Right hindlimb (tissue), 1 donor: ENCODE measurements around the gene EIF4A3.
"Not testable (repeated sequence)": the region's sequence is repeated elsewhere in the genome, so short reads cannot be mapped to it uniquely, and the experiment has no call there.

Experiments
- DNase-seq: peaks from one replicate; pipeline ENCODE4 v3.0.0-alpha.2; 2018

Gene EIF4A3

DNA sequence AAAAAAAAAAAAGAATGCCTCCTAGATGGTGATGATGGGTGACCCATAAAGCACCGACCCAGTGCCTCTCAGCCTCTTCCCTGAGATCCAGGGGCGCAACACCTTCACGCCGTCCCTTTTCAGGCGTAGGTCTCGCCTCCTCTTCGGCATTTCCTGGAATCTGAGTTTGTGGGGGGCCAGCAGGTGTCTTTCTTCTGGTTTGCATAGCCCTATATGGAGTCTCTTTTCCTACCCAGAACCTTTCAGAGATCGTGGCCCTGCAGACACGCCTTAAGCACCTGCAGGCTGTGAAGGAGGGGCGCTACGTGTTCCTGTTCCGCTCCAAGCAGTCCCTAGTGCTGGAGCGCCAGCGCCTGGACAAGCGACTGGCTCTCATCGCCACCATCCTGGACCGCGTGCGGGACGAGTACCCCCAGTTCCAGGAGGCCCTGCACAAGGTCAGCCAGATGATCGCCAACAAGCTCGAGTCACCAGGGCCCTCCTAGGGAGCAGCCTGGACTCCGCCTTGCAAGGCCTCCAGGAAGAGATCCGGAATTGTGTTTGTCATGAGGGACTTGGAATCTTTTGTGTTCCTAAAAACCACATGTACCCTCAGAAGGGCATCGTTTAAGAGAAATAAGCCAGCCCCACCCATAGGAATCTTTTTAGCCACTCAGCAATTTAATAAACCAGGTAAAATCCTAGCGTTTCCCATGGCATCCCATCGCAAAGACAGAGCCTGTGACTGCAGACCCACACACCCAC, 47.5 kb downstream of the EIF4A3 start:
- no peak for DNase-seq

DNA sequence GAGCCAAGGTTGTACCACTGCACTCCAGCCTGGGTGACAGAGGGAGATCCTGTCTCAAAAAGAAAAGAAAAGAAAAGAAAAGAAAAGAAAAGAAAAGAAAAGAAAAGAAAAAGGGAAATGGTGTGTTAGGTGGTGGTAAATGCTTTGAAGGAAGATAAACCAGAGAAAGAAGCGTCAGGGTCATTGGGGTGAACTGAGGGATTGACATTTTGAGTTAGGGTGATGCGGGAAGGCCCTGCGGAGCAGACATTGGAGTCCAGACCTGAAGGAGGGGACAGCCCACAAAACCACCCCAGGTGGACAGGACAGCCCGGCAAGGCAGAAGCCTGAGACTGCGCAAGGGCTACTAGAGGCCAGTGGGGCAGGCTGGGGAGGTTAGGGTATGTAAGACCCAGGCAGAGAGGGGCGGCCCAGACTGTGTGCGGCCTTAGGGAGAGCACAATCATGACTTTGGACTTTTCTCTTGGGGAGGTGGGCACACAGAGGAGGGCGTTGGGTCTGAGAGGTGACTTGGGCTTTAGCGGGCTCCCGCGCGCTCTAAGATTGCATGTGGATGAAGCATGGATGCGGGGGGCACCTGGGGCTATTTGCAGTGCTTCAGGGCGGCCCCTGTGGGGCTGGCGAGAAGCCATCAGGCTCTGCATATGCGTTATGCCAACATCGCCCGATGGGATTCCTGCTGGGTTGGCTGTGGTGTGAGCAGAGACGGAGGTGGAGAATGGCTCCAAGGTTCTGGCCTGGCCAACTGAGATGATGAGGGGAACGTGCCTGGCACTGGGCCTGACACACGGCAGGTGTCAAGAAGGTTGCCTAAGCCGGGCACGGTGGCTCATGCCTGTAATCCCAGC, 48.9 kb downstream of the EIF4A3 start:
- DNase-seq, result no peak

GRCh38 chr17:80097127-80097621, 49.8 kb downstream of the EIF4A3 start:
- peak; percentile 20 for DNase-seq

GRCh38 chr17:80096561-80097021, 50.3 kb downstream of the EIF4A3 start:
- peak; percentile 70 for DNase-seq

GRCh38 chr17:80095844-80096475, 51.0 kb downstream of the EIF4A3 start:
- DNase-seq, result peak; percentile 16

GRCh38 chr17:80095038-80095843, 51.7 kb downstream of the EIF4A3 start:
- peak; percentile 15 for DNase-seq

DNA sequence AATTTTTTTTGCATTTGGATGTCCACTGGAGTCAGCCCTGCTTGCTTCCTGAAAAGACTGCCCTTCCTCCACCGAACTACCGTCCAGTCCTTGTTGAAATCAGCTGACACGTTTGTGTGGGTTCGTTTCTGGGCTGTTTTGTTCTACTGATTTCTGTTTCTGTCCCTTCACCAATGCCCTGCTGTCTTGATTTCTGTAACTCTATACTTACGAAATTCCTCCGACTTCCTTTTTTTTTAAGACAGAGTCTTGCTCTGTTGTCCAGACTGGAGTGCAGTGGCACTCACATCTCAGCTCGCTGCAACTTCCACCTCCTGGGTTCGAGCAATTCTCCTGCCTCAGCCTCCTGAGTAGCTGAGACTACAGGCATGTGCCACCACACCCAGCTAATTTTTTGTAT, 54.0 kb downstream of the EIF4A3 start:
- no peak for DNase-seq

DNA sequence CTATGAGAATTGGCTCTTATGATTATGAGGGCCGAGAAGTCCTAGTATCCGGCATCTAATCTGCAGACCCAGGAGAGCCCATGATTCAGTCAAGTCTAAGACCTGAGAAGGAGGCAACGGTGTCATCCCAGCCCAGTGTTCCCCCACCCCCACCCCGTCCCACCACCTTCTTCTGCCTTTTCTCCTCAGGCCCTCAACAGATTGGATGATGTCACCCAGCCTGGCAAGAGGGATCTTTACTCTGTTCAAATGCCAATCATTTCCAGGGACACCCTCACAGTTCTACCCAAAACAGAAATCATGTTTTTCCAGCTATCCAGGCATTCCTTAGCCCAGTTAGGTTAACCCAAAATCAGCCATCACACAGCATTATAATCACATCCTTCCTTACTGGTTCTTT, 55.6 kb downstream of the EIF4A3 start:
- DNase-seq, result no peak

- DNase-seq, result not testable (repeated sequence)
Observed at GRCh38 chr17:80090164-80090563, 56.8 kb downstream of the EIF4A3 start.

GRCh38 chr17:80089762-80090161, 57.2 kb downstream of the EIF4A3 start:
- DNase-seq, result no peak

GRCh38 chr17:80087346-80088265, 59.3 kb downstream of the EIF4A3 start:
- no peak for DNase-seq

GRCh38 chr17:80086616-80087015, 60.3 kb downstream of the EIF4A3 start:
- no peak for DNase-seq

- no peak for DNase-seq
Observed at GRCh38 chr17:80086081-80086480, 60.8 kb downstream of the EIF4A3 start.

GRCh38 chr17:80084773-80085172, 62.2 kb downstream of the EIF4A3 start:
- no peak for DNase-seq
